Left ventricle myocardium inferior (tissue), 1 donor: ENCODE results near the gene NGF. TPM values are rescaled to one million over a fixed set of nuclear protein-coding genes. Genes with fewer than 3 reads are reported as not detected.
A peak's percentile ranks its signal among the peaks of the same experiment; 100 is the strongest.

Experiments used
- DNase-seq: peaks from one replicate; pipeline ENCODE4 v3.0.0-alpha.2; 2020
- H3K27ac ChIP-seq: fragments of 200-600 bp; replicated peaks from 2 replicates; pipeline ENCODE4 v1.8.0; 2021
- H3K27me3 ChIP-seq: fragments of 200-600 bp; 2 replicates; pipeline ENCODE4 v1.8.0; 2021; ENCODE audit warnings: low read depth
- H3K36me3 ChIP-seq: fragments of 200-600 bp; 2 replicates; pipeline ENCODE4 v1.8.0; 2021
- H3K4me1 ChIP-seq: fragments of 200-600 bp; 2 replicates; pipeline ENCODE4 v1.8.0; 2021
- H3K4me3 ChIP-seq: fragments of 200-600 bp; 2 replicates; pipeline ENCODE4 v1.8.0; 2021; ENCODE audit warnings: mild to moderate bottlenecking, moderate library complexity
- H3K9me3 ChIP-seq: fragments of 200-600 bp; replicated peaks from 2 replicates; pipeline ENCODE4 v1.8.0; 2021
- CTCF ChIP-seq: fragments of 200-600 bp; IDR thresholded peaks from 2 replicates; pipeline ENCODE4 v1.8.0; 2021; ENCODE audit warnings: antibody characterized with exemption, mild to moderate bottlenecking, borderline replicate concordance
- intact Hi-C: fragments of 100-400 bp; cut with micrococcal nuclease; formaldehyde crosslinking; loops from one replicate; pipeline ENCODE4 v1.11.0; 2022
- total RNA-seq: library from RNA; stranded (reverse); fragmentation: NEBNext Ultra II Directional; extraction: Animal tissue kit (Norgen Biotek cat#: 25700); gene quantifications from one replicate; pipeline ENCODE4 v1.2.1, GENCODE V29; 2021
- donor health status: DM: no; HTN: yes; CAD: no; lungs with severe emphysema.

NGF gene
- total RNA-seq, 1 donor from 2014 or later = 5.3 TPM

- H3K27ac ChIP-seq = peak overlapping the region; percentile 88
- no peak for TF ChIP-seq CTCF
- peaks cover 8% of the 10 kb centered on the region for H3K27me3 ChIP-seq
- H3K36me3 ChIP-seq = no peaks in the 10 kb centered on the region
- H3K9me3 ChIP-seq = no peaks in the 10 kb centered on the region
- intact Hi-C loops = no loop called here
- peaks cover 54% of the 10 kb centered on the region for H3K4me1 ChIP-seq
- H3K4me3 ChIP-seq = peak overlapping the region; percentile 37
- no peak for DNase-seq
These were observed 5.0 kb downstream of the NGF start for GRCh38 chr1:115332813-115333608.

GRCh38 chr1:115331558-115332331 lies 6.3 kb downstream of the NGF start:
- H3K27me3 ChIP-seq = no peaks in the 10 kb centered on the region
- peak overlapping the region; percentile 37 for H3K4me3 ChIP-seq
- H3K4me1 ChIP-seq = peaks cover 41% of the 10 kb centered on the region
- H3K27ac ChIP-seq = peak overlapping the region; percentile 88
- H3K36me3 ChIP-seq = no peaks in the 10 kb centered on the region
- no peak for DNase-seq
- no peaks in the 10 kb centered on the region for H3K9me3 ChIP-seq
- intact Hi-C loops = no loop called here
- no peak for TF ChIP-seq CTCF

GRCh38 chr1:115330480-115331013 lies 7.5 kb downstream of the NGF start:
- H3K27ac ChIP-seq = peak overlapping the region; percentile 88
- H3K9me3 ChIP-seq = no peaks in the 10 kb centered on the region
- peaks cover 46% of the 10 kb centered on the region for H3K4me1 ChIP-seq
- DNase-seq = no peak
- intact Hi-C loops = no loop called here
- no peaks in the 10 kb centered on the region for H3K27me3 ChIP-seq
- TF ChIP-seq CTCF = no peak
- peak overlapping the region; percentile 21 for H3K4me3 ChIP-seq
- no peaks in the 10 kb centered on the region for H3K36me3 ChIP-seq

GRCh38 chr1:115329965-115330364 lies 8.1 kb downstream of the NGF start:
- no peak for DNase-seq
- H3K4me3 ChIP-seq = no peak overlapping the region
- no peaks in the 10 kb centered on the region for H3K36me3 ChIP-seq
- intact Hi-C loops = no loop called here
- peaks cover 49% of the 10 kb centered on the region for H3K4me1 ChIP-seq
- no peaks in the 10 kb centered on the region for H3K9me3 ChIP-seq
- no peaks in the 10 kb centered on the region for H3K27me3 ChIP-seq
- H3K27ac ChIP-seq = peak overlapping the region; percentile 88
- TF ChIP-seq CTCF = no peak

- H3K4me1 ChIP-seq = peaks cover 60% of the 10 kb centered on the region
- H3K27me3 ChIP-seq = no peaks in the 10 kb centered on the region
- H3K9me3 ChIP-seq = no peaks in the 10 kb centered on the region
- no peaks in the 10 kb centered on the region for H3K36me3 ChIP-seq
- no peak for DNase-seq
- peak overlapping the region; percentile 32 for H3K27ac ChIP-seq
- H3K4me3 ChIP-seq = no peak overlapping the region
- intact Hi-C loops = no loop called here
- TF ChIP-seq CTCF = no peak
These were observed 10.8 kb downstream of the NGF start for GRCh38 chr1:115327270-115327669.
